Gastroesophageal sphincter (tissue), 4 donors: ENCODE measurements around the gene VAV2. TPM values are rescaled to one million over a fixed set of nuclear protein-coding genes. Genes with fewer than 3 reads are reported as not detected.

Experiments
- ATAC-seq: fragments of 150-250 bp; one replicate; pipeline ENCODE4 v1.9.1; 2016; ENCODE audit warnings: mild to moderate bottlenecking, moderate library complexity
- H3K27ac ChIP-seq, 4 donors: fragments of 200-600 bp; sonication (generic) in 3 of 4; 1 replicate in 3 of 4; 2 replicates in 1 of 4; pipeline ENCODE4 v1.5.1; 2016 to 2019
- H3K27me3 ChIP-seq: fragments of 200-600 bp; sonication (generic); one replicate; pipeline ENCODE4 v1.5.1; 2019
- H3K36me3 ChIP-seq, 2 donors: fragments of 200-600 bp; sonication (generic); one replicate each; pipeline ENCODE4 v1.5.1; 2019; ENCODE audit warnings: control low read depth in 1 of 2
- H3K4me1 ChIP-seq, 3 donors: fragments of 200-600 bp; sonication (generic); 1 replicate in 2 of 3; 2 replicates in 1 of 3; pipeline ENCODE4 v1.5.1; 2016 to 2019; ENCODE audit warnings: control low read depth in 2 of 3
- H3K4me3 ChIP-seq, 2 donors: fragments of 200-600 bp; sonication (generic); one replicate each; pipeline ENCODE4 v1.5.1; 2019; ENCODE audit warnings: mild to moderate bottlenecking in 1 of 2, moderate library complexity in 1 of 2
- H3K9me3 ChIP-seq, 3 donors: fragments of 200-600 bp; sonication (generic); one replicate each; pipeline ENCODE4 v1.5.1; 2017 to 2019; ENCODE audit warnings: control low read depth in 2 of 3
- EP300 ChIP-seq: sonication (generic); formaldehyde crosslinking; IDR thresholded peaks from one replicate; pipeline ENCODE4 v1.6.1; 2017; ENCODE audit warnings: antibody characterized with exemption, mild to moderate bottlenecking
- POLR2A ChIP-seq, 2 donors: fragments of 450-650 bp; IDR thresholded peaks; one replicate each; pipeline ENCODE4 v1.6.1; 2017; ENCODE audit warnings: antibody characterized with exemption in 2 of 2, mild to moderate bottlenecking in 2 of 2, moderate library complexity in 1 of 2
- POLR2AphosphoS5 ChIP-seq: sonication (generic); formaldehyde crosslinking; IDR thresholded peaks from one replicate; pipeline ENCODE4 v1.6.1; 2017; ENCODE audit warnings: antibody characterized with exemption
- WGBS, 2 donors: methylation state at CpG; one replicate each; pipeline ENCODE4 v1.1.5; 2018; ENCODE audit warnings: low coverage in 1 of 2; 5-methylcytosine and 5-hydroxymethylcytosine counted together
- total RNA-seq, 4 donors: library from RNA; depleted of rRNA; stranded (reverse); fragments of >200 nt; gene quantifications; one replicate each; pipeline ENCODE4 v1.1.0, GENCODE V29; 2016
- TF ChIP-seq, protein P1 (sequence below), 4 experiments: fragments of 200-600 bp in 2 of 4; fragments of 450-650 bp in 2 of 4; sonication (generic) in 1 of 4; IDR thresholded peaks; one replicate each; pipeline ENCODE4 v1.5.1; 2017 to 2019; ENCODE audit warnings: antibody characterized with exemption in 4 of 4, mild to moderate bottlenecking in 2 of 4, moderate library complexity in 2 of 4

Gene VAV2
- total RNA-seq, 4 donors from 2014 or later = 7.7 to 16.8 (median 8.9) TPM

DNA sequence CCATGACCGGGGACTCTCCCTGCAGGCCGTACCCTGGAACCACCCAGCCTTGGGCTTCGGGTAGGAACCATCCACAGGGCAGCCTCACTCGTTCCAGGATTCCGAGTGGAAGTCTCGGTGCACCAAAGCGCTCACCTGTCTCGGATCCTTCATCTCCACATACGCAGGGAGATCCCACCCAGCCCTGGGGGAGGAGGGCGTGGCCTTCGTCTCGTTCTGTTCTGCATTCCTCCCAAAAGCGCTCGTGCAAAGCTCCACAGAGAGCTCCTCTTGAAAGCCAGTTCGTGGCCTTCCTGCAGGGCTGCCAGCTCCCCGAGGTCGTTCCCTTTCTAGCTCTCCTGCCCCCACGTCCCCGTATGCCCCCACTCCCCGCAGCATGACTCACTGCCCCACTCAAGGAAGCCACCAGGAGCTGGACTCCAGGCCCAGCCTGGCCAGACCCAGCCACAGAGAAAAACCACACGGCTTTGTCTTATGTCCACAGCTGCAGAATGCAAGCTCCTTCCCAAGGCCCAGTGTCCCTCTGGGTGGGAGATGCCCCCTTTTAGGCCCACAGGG, 189.0 kb downstream of the VAV2 start:
- TF ChIP-seq POLR2A (IDR thresholded peaks at IDR 0.05) (no peak), EP300 (no peak), POLR2AphosphoS5 (no peak)
- TF ChIP-seq, protein P1, sequence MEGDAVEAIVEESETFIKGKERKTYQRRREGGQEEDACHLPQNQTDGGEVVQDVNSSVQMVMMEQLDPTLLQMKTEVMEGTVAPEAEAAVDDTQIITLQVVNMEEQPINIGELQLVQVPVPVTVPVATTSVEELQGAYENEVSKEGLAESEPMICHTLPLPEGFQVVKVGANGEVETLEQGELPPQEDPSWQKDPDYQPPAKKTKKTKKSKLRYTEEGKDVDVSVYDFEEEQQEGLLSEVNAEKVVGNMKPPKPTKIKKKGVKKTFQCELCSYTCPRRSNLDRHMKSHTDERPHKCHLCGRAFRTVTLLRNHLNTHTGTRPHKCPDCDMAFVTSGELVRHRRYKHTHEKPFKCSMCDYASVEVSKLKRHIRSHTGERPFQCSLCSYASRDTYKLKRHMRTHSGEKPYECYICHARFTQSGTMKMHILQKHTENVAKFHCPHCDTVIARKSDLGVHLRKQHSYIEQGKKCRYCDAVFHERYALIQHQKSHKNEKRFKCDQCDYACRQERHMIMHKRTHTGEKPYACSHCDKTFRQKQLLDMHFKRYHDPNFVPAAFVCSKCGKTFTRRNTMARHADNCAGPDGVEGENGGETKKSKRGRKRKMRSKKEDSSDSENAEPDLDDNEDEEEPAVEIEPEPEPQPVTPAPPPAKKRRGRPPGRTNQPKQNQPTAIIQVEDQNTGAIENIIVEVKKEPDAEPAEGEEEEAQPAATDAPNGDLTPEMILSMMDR (IDR thresholded peaks at IDR 0.05) = no peak
- Histone ChIP-seq H3K4me3 (no peak overlapping the region), H3K27ac (no peak overlapping the region), H3K27me3 (no peaks in the 10 kb centered on the region), H3K4me1 (peaks cover 0 to 7% (median 0%) of the 10 kb centered on the region in 3 donors), H3K9me3 (no peaks in the 10 kb centered on the region), H3K36me3 (peaks cover 0 to 52% of the 10 kb centered on the region in 2 donors)
- 93% methylated on average over 3 of the region's 21 CpGs; no CpG with 5 or more reads in 1 of the 2 donors for WGBS, 2 donors
- ATAC-seq = no peak

DNA sequence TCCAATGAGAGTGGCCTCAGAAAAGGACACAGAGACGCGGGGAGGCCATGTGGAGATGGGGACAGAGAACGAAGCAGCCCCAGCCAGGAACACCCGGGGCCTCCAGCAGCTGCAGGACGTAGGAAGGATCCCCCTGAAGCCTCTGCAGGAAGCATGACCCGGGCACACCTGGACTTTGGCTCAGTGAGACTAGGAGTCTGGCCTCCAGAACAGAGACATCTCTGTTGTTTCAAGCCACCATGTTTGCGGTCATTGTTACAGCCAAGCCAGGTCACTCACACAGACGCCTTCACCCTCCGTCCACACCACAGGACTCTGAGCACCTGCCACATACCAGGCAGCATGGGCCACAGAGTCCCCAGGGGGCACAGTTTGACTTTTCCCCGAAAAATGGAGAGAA, 190.4 kb downstream of the VAV2 start:
- 89 to 100% methylated on average over 1 to 5 of the region's 10 CpGs for WGBS, 2 donors
- Histone ChIP-seq H3K4me1 (peaks cover 0 to 7% (median 0%) of the 10 kb centered on the region in 3 donors), H3K27me3 (no peaks in the 10 kb centered on the region), H3K9me3 (no peaks in the 10 kb centered on the region), H3K36me3 (peaks cover 0 to 39% of the 10 kb centered on the region in 2 donors), H3K4me3 (no peak overlapping the region), H3K27ac (no peak overlapping the region)
- TF ChIP-seq POLR2A (IDR thresholded peaks at IDR 0.05) = no peak
- no peak for TF ChIP-seq EP300
- no peak for TF ChIP-seq POLR2AphosphoS5
- TF ChIP-seq, protein P1 (IDR thresholded peaks at IDR 0.05) = no peak
- no peak for ATAC-seq

DNA sequence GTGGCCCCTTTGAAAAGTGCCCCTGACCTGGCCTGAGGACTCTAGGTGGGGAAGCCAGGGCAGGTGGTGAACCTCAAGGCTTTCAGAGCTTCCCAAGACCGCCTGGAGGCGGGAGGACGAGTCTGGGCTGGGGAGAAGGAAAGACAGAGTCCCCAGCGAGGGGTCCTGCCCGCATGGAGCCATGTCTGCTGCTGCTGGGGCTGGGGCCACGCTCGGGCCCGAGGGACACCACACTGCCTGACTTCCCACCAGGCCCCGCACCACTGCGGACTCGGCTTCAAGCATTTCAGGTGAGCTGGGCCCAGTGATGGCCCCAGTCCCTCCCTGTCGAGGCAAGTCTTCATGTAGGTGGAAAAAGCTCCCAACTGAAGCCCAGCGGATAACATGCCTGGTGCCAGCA, 191.9 kb downstream of the VAV2 start:
- ATAC-seq = no peak
- H3K27ac ChIP-seq = no peak overlapping the region
- TF ChIP-seq POLR2A (IDR thresholded peaks at IDR 0.05) (no peak), EP300 (no peak), POLR2AphosphoS5 (no peak)
- TF ChIP-seq, protein P1 (IDR thresholded peaks at IDR 0.05) = no peak
- no peaks in the 10 kb centered on the region for H3K27me3 ChIP-seq
- WGBS, 2 donors = 100% methylated on average over 1 of the region's 13 CpGs; no CpG with 5 or more reads in 1 of the 2 donors
- H3K9me3 ChIP-seq = no peaks in the 10 kb centered on the region
- H3K4me1 ChIP-seq = peaks cover 0 to 7% (median 0%) of the 10 kb centered on the region in 3 donors
- no peak overlapping the region for H3K4me3 ChIP-seq
- H3K36me3 ChIP-seq = peaks cover 0 to 31% of the 10 kb centered on the region in 2 donors

DNA sequence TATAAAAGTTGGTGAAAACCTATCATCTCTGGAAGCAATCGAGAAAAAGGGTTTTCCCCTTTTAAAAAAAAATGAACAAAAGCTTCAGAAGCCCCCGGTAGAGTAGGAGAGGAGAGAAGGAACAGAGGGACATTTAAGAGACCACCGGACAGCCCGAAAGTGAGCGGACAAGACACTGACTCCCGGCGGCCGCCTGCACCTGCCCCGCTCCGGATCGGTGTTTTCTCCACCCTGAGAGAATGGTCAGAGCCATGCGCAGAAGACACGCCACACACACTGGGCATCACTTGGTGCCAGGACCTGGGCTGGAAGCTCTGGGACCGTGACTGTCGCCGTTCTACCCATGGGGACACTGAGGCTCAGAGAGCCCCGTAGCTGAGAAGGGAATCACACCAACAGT, 192.4 kb downstream of the VAV2 start:
- H3K9me3 ChIP-seq = no peaks in the 10 kb centered on the region
- TF ChIP-seq EP300 = no peak
- no peak for TF ChIP-seq POLR2A (IDR thresholded peaks at IDR 0.05)
- TF ChIP-seq POLR2AphosphoS5 = no peak
- TF ChIP-seq, protein P1 (IDR thresholded peaks at IDR 0.05) = no peak
- peaks cover 0 to 7% (median 0%) of the 10 kb centered on the region in 3 donors for H3K4me1 ChIP-seq
- WGBS, 2 donors = 86 to 96% methylated on average over 9 to 11 of the region's 17 CpGs
- H3K27ac ChIP-seq = no peak overlapping the region
- H3K36me3 ChIP-seq = peaks cover 0 to 32% of the 10 kb centered on the region in 2 donors
- no peak for ATAC-seq
- H3K4me3 ChIP-seq = no peak overlapping the region
- no peaks in the 10 kb centered on the region for H3K27me3 ChIP-seq

DNA sequence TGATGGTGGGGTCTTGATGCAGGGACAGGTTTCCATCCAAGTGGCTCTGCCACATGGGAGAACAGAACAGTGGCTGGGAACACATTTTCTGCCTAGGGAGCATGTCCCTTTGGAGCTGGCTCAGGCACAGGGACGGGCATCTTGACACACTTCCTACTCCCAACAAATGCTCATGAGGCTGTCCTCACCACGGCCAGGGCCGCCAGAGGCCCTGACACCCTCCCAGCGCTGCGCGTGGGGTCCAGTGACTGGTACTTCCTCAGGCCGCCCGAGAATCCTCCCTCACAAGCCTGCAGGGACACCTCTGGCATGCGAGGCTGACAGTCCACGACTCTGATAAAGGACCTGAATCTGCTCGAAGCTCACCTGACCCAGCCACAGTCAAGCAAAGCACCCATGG, 193.0 kb downstream of the VAV2 start:
- Histone ChIP-seq H3K27ac (no peak overlapping the region), H3K36me3 (peaks cover 0 to 32% of the 10 kb centered on the region in 2 donors), H3K27me3 (no peaks in the 10 kb centered on the region), H3K4me1 (peaks cover 0 to 7% (median 0%) of the 10 kb centered on the region in 3 donors), H3K4me3 (no peak overlapping the region), H3K9me3 (no peaks in the 10 kb centered on the region)
- TF ChIP-seq POLR2A (IDR thresholded peaks at IDR 0.05) (no peak), EP300 (no peak), POLR2AphosphoS5 (no peak)
- TF ChIP-seq, protein P1 (IDR thresholded peaks at IDR 0.05) = no peak
- no peak for ATAC-seq
- 92% methylated on average over 5 of the region's 11 CpGs; no CpG with 5 or more reads in 1 of the 2 donors for WGBS, 2 donors
